ENCODE measurements around the gene PIGM.

PIGM gene

GRCh38 chr1:159980076-159980475 is 51.7 kb downstream of the PIGM start:
- H3K27me3 ChIP-seq (ENCODE audit: low read length), result no peaks in the 10 kb centered on the region
- no peak for TF ChIP-seq EZH2phosphoT487 (conservative IDR thresholded peaks at IDR 0.05; ENCODE audit: low read length)
- TF ChIP-seq, protein P1, sequence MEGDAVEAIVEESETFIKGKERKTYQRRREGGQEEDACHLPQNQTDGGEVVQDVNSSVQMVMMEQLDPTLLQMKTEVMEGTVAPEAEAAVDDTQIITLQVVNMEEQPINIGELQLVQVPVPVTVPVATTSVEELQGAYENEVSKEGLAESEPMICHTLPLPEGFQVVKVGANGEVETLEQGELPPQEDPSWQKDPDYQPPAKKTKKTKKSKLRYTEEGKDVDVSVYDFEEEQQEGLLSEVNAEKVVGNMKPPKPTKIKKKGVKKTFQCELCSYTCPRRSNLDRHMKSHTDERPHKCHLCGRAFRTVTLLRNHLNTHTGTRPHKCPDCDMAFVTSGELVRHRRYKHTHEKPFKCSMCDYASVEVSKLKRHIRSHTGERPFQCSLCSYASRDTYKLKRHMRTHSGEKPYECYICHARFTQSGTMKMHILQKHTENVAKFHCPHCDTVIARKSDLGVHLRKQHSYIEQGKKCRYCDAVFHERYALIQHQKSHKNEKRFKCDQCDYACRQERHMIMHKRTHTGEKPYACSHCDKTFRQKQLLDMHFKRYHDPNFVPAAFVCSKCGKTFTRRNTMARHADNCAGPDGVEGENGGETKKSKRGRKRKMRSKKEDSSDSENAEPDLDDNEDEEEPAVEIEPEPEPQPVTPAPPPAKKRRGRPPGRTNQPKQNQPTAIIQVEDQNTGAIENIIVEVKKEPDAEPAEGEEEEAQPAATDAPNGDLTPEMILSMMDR (IDR thresholded peaks at IDR 0.05; ENCODE audit: insufficient read depth, low read length, poor library complexity, severe bottlenecking), result no peak

DNA sequence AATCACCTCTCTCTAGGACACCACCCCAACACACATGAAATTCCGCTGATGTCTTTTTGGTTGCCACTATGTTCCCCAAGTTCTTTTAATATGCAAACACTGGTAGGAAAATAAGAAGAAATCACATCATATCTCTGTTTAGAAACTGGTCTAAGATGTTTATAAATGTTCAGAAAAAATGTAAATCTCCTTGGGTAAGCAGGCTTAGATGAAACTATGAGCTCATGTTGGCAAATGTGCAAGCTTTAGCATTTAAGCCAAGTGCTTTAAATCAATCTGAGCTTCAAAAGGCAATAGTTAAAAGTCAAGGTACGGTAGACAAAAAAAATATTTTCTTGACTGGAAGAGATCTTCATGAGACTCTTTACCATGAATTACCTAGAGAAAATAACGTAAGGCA is 52.5 kb downstream of the PIGM start:
- Histone ChIP-seq H3K27me3 (ENCODE audit: low read length) (no peaks in the 10 kb centered on the region), H3K4me2 (ENCODE audit: low read depth, low read length, poor library complexity, severe bottlenecking) (no peak overlapping the region), H3K79me2 (ENCODE audit: insufficient read depth, low read length) (no peaks in the 10 kb centered on the region), H3K9me2 (replicated peaks; ENCODE audit: insufficient read depth, low read length) (no peaks in the 10 kb centered on the region), H3K36me3 (ENCODE audit: low read length) (no peaks in the 10 kb centered on the region), H3K27ac (ENCODE audit: low read depth, low read length) (no peak overlapping the region), H4K20me1 (ENCODE audit: low read depth, low read length) (no peaks in the 10 kb centered on the region), H3K4me3 (ENCODE audit: insufficient read depth, low read length, poor library complexity, severe bottlenecking) (no peak overlapping the region), H2AFZ (ENCODE audit: low read depth, low read length, severe bottlenecking) (no peak overlapping the region), H3K9ac (ENCODE audit: low read length) (no peak overlapping the region), H3K9me3 (ENCODE audit: insufficient read depth, low read length) (no peaks in the 10 kb centered on the region), H3F3A (ENCODE audit: insufficient read depth) (no peaks in the 10 kb centered on the region)
- TF ChIP-seq EZH2phosphoT487 (conservative IDR thresholded peaks at IDR 0.05; ENCODE audit: low read length), result no peak
- TF ChIP-seq, protein P1 (IDR thresholded peaks at IDR 0.05; ENCODE audit: insufficient read depth, low read length, poor library complexity, severe bottlenecking), result no peak

More at GRCh38 chr1:159980076-159980475, 51.7 kb downstream of the PIGM start:
- Histone ChIP-seq H3F3A (ENCODE audit: insufficient read depth) (no peaks in the 10 kb centered on the region), H3K9me3 (ENCODE audit: insufficient read depth, low read length) (no peaks in the 10 kb centered on the region), H3K4me2 (ENCODE audit: low read depth, low read length, poor library complexity, severe bottlenecking) (no peak overlapping the region), H3K79me2 (ENCODE audit: insufficient read depth, low read length) (no peaks in the 10 kb centered on the region), H4K20me1 (ENCODE audit: low read depth, low read length) (no peaks in the 10 kb centered on the region), H3K9me2 (replicated peaks; ENCODE audit: insufficient read depth, low read length) (no peaks in the 10 kb centered on the region), H3K9ac (ENCODE audit: low read length) (no peak overlapping the region), H2AFZ (ENCODE audit: low read depth, low read length, severe bottlenecking) (no peak overlapping the region), H3K4me3 (ENCODE audit: insufficient read depth, low read length, poor library complexity, severe bottlenecking) (no peak overlapping the region), H3K36me3 (ENCODE audit: low read length) (no peaks in the 10 kb centered on the region), H3K27ac (ENCODE audit: low read depth, low read length) (no peak overlapping the region)

- Histone ChIP-seq H3K4me2 (ENCODE audit: low read depth, low read length, poor library complexity, severe bottlenecking) (no peak overlapping the region), H2AFZ (ENCODE audit: low read depth, low read length, severe bottlenecking) (no peak overlapping the region), H3K9me2 (replicated peaks; ENCODE audit: insufficient read depth, low read length) (no peaks in the 10 kb centered on the region), H3F3A (ENCODE audit: insufficient read depth) (no peaks in the 10 kb centered on the region), H3K79me2 (ENCODE audit: insufficient read depth, low read length) (no peaks in the 10 kb centered on the region), H3K27me3 (ENCODE audit: low read length) (no peaks in the 10 kb centered on the region), H3K9me3 (ENCODE audit: insufficient read depth, low read length) (no peaks in the 10 kb centered on the region), H3K27ac (ENCODE audit: low read depth, low read length) (no peak overlapping the region), H4K20me1 (ENCODE audit: low read depth, low read length) (no peaks in the 10 kb centered on the region), H3K9ac (ENCODE audit: low read length) (no peak overlapping the region), H3K36me3 (ENCODE audit: low read length) (no peaks in the 10 kb centered on the region), H3K4me3 (ENCODE audit: insufficient read depth, low read length, poor library complexity, severe bottlenecking) (no peak overlapping the region)
- TF ChIP-seq, protein P1 (IDR thresholded peaks at IDR 0.05; ENCODE audit: insufficient read depth, low read length, poor library complexity, severe bottlenecking), result no peak
- no peak for TF ChIP-seq EZH2phosphoT487 (conservative IDR thresholded peaks at IDR 0.05; ENCODE audit: low read length)
These were observed 53.7 kb downstream of the PIGM start for GRCh38 chr1:159978107-159978398.
